Common myeloid progenitor, CD34-positive (primary cell): ENCODE data around the gene HGD.
A peak's percentile ranks its signal among the peaks of the same experiment; 100 is the strongest.
"Not testable (repeated sequence)": the region's sequence is repeated elsewhere in the genome, so short reads cannot be mapped to it uniquely, and the experiment has no call there.

Experiments used
- CTCF ChIA-PET: fragments of 350-600 bp; sonication (Branson Sonifier 250); formaldehyde crosslinking; loops from one replicate; lab custom pipeline; 2021; ENCODE audit warnings: antibody characterized with exemption; lab: Charles Lee
- POLR2A ChIA-PET: fragments of 350-600 bp; sonication (Branson Sonifier 250); formaldehyde crosslinking; loops from one replicate; lab custom pipeline; 2021; ENCODE audit warnings: antibody characterized with exemption; lab: Charles Lee
- DNase-seq, 3 donors: peaks; one replicate each; pipeline versions ENCODE4 v3.0.0 to v3.0.0-alpha.2; 2013
- H3K27ac ChIP-seq, 2 experiments: 1 replicate in 1 of 2; 2 replicates in 1 of 2; pipeline ENCODE4 v1.7.0; 2013; ENCODE audit warnings: inconsistent platforms in 2 of 2, low read length in 2 of 2, mild to moderate bottlenecking in 2 of 2, low read depth in 1 of 2, moderate library complexity in 1 of 2; ENCODE audit not compliant: severe bottlenecking in 2 of 2, insufficient read depth in 1 of 2, poor library complexity in 1 of 2
- H3K27me3 ChIP-seq, 5 experiments: replicated peaks in 2 of 5; 1 replicate in 3 of 5; 2 replicates in 2 of 5; pipeline versions ENCODE4 v1.6.1 to v1.7.0; 2013; ENCODE audit warnings: low read length in 4 of 5, mild to moderate bottlenecking in 2 of 5, moderate library complexity in 2 of 5, inconsistent platforms in 1 of 5; ENCODE audit not compliant: insufficient read depth in 5 of 5, control insufficient read depth in 4 of 5
- H3K36me3 ChIP-seq, 4 experiments: 1 replicate in 2 of 4; 2 replicates in 2 of 4; pipeline versions ENCODE4 v1.6.1 to v1.7.0; 2013; ENCODE audit warnings: low read length in 3 of 4, control low read depth in 1 of 4, mild to moderate bottlenecking in 1 of 4; ENCODE audit not compliant: control insufficient read depth in 4 of 4, insufficient read depth in 4 of 4
- H3K4me1 ChIP-seq, 4 experiments: 1 replicate in 3 of 4; 2 replicates in 1 of 4; pipeline versions ENCODE4 v1.6.1 to v1.7.1; 2013; ENCODE audit warnings: low read length in 3 of 4, mild to moderate bottlenecking in 3 of 4, control low read depth in 1 of 4, inconsistent platforms in 1 of 4, moderate library complexity in 1 of 4; ENCODE audit not compliant: control insufficient read depth in 4 of 4, insufficient read depth in 4 of 4; ENCODE audit errors: control extremely low read depth in 1 of 4
- H3K4me3 ChIP-seq, 7 experiments: 1 replicate in 4 of 7; 2 replicates in 3 of 7; pipeline versions ENCODE4 v1.5.1 to v1.7.0; 2013; ENCODE audit warnings: mild to moderate bottlenecking in 7 of 7, low read length in 6 of 7, moderate library complexity in 6 of 7, inconsistent platforms in 2 of 7, low read depth in 2 of 7, control low read depth in 1 of 7; ENCODE audit not compliant: insufficient read depth in 4 of 7, control insufficient read depth in 1 of 7; ENCODE audit errors: extremely low read depth in 1 of 7
- H3K9me3 ChIP-seq, 5 experiments: 1 replicate in 4 of 5; 2 replicates in 1 of 5; pipeline versions ENCODE4 v1.6.1 to v1.7.1; 2013; ENCODE audit warnings: low read length in 4 of 5, mild to moderate bottlenecking in 2 of 5, inconsistent platforms in 1 of 5, low read depth in 1 of 5, moderate library complexity in 1 of 5; ENCODE audit not compliant: control insufficient read depth in 4 of 5, insufficient read depth in 2 of 5; ENCODE audit errors: control extremely low read depth in 1 of 5
- WGBS: methylation state at CpG from one replicate; pipeline ENCODE4 v1.1.5; 2013; ENCODE audit not compliant: insufficient coverage; 5-methylcytosine and 5-hydroxymethylcytosine counted together

HGD gene

DNA sequence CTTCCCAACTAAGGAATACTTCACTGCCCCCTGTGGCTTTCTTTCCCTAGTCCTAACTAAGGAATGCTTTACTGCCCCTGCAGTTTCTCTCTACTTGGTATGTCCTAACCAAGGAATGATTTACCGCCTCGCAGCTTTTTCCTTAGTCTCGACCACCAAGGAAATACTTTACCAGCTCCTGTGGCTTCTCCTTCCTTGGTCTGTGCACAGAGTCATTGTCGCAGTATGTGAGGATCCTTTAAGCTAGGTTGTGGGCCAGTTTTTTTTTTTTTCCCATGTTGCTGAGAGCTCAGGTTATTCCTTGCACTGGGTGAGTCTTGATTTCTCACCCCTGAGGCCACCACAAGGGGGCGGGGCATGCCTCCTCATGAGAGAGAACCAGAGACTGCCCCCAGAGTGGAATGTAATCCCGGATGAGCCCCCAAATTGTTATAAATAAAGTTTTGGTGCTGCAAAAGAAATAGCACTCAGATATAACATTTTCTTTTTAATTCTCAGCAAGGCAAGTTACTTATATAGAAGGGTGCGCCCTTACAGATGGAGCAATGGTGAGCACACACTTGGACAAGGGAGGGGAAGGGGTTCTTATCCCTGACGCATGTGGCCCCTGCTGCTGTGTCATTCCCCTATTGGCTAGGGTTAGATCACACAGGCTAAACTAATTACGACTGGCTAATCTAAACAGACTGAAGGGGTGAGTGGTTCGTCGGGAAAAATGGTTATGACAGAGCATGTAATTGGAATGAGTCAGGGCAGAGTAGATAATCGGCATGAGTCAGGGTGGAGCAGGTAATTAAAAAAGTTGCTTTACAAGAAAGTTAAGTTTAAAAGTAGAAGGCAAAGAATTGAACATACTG lies 58.9 kb downstream of the HGD start:
- Histone ChIP-seq H3K4me1 (no peaks in the 10 kb centered on the region), H3K36me3 (no peaks in the 10 kb centered on the region), H3K9me3 (peaks cover 0 to 18% (median 9%) of the 10 kb centered on the region in 5 experiments), H3K4me3 (no peak overlapping the region), H3K27me3 (no peaks in the 10 kb centered on the region), H3K27ac (no peak overlapping the region)
- ChIA-PET CTCF (no interaction called here), POLR2A (no interaction called here)
- peak; percentile 14 to 50 (median 42) for DNase-seq
- WGBS = 82% methylated on average over 8 of the region's 12 CpGs

DNA sequence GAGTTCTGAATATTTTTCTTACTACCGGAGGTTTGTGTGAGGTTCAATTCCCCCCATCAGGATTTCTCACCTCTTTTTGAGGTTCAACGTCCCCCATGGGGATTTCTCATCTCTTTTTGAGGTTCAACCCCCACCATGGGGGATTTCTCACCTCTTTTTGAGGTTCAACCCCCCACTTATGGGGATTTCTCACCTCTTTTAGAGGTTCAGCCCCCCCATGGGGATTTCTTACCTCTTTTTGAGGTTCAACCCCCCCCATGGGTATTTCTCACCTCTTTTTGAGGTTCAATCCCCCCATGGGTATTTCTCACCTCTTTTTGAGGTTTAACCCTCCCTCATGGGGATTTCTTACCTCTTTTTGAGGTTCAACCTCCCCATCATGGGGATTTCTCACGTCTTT lies 59.6 kb downstream of the HGD start:
- ChIA-PET POLR2A (no interaction called here), CTCF (no interaction called here)
- WGBS = 93% methylated on average over 2 of the region's 3 CpGs
- no peak overlapping the region for H3K27ac ChIP-seq
- H3K4me1 ChIP-seq = no peaks in the 10 kb centered on the region
- H3K36me3 ChIP-seq = no peaks in the 10 kb centered on the region
- peaks cover 0 to 18% (median 9%) of the 10 kb centered on the region in 5 experiments for H3K9me3 ChIP-seq
- no peak overlapping the region for H3K4me3 ChIP-seq
- no peaks in the 10 kb centered on the region for H3K27me3 ChIP-seq
- no peak for DNase-seq

DNA sequence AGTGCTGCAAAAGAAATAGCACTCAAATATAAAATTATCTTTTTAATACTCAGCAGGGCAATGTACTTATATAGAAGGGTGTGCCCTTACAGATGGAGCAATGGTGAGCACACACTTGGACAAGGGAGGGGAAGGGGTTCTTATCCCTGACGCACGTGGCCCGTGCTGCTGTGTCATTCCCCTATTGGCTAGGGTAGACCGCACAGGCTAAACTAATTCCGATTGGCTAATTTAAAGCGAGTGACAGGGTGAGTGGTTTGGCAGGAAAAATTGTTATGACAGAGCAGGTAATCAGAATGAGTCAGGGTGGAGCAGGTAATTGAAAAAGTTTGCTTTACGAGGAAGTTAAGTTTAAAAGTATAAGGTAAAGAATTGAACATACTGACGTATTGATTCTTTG lies 65.3 kb downstream of the HGD start:
- 97% methylated on average over 6 of the region's 8 CpGs for WGBS
- POLR2A ChIA-PET = not testable (repeated sequence)

DNA sequence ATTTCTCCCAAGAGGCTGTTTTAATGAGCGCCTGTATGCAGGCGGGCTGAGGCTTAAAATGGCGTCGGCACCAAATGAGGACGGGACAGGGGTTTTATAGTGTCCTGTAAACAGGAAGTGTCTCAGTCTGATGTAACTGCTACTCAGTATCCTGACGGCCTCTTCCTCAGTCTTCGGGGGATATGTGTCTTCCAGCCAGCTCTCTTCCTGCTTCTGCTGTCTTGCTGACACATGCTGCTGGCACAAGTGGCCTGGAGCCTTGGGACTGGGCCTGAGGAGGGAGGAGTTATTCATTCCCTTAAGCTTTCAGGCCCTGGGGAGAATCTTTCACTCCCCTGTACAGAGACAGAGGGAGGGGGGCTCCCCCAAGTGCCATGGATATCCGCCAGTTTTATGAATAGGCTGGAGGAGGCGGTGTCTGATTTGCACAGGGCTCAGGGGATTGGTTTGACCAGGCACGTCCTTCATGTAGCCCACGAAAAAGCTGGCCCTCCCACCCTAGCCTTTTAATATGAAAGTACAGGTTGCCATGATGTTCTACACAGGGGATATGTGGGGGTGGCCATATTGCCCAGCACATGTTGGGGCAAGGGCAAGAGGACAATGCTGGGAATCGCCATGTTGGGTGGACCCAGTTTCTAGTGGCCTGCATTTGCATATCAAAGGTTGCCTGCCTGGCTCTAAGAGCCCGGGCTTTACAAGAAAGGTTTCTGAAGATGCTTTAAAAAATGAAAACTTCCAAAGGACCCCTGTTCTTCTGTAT lies 66.0 kb downstream of the HGD start:
- H3K4me1 ChIP-seq = peaks cover 0 to 5% (median 0%) of the 10 kb centered on the region in 4 experiments
- no peaks in the 10 kb centered on the region for H3K9me3 ChIP-seq
- no peak overlapping the region for H3K4me3 ChIP-seq
- H3K27me3 ChIP-seq = no peaks in the 10 kb centered on the region
- CTCF ChIA-PET = no interaction called here
- DNase-seq = peak in 2 of 3 donors; percentile 21 to 27
- POLR2A ChIA-PET = no interaction called here
- H3K27ac ChIP-seq = no peak overlapping the region
- WGBS = 72% methylated on average over 11 of the region's 13 CpGs
- H3K36me3 ChIP-seq = no peaks in the 10 kb centered on the region

More for the DNA sequence above, 65.3 kb downstream of the HGD start:
- DNase-seq, H3K4me1 ChIP-seq, CTCF ChIA-PET, H3K27ac ChIP-seq, H3K36me3 ChIP-seq, H3K4me3 ChIP-seq, H3K27me3 ChIP-seq, H3K9me3 ChIP-seq: not testable (repeated sequence)

DNA sequence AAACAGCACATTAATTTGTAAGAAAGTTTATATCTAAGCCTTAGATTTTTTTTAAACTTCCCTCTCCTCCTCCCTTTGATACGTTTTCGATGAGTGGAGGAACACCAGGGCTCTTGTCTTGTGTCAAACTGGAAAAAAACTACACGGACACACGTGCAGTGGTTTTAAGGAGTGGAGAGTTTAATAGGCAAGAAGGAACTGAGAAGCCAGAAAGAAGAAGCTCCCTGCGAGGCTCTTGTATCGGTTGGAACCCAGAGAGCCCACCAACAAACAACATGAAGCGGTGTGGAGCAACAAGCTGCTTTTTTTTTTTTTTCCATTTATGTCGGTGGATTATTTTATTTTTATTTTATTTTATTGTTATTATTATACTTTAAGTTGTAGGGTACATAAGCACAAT lies 67.3 kb downstream of the HGD start:
- Histone ChIP-seq H3K9me3 (no peaks in the 10 kb centered on the region), H3K4me3 (no peak overlapping the region), H3K27me3 (no peaks in the 10 kb centered on the region), H3K27ac (no peak overlapping the region), H3K36me3 (no peaks in the 10 kb centered on the region), H3K4me1 (peaks cover 0 to 5% (median 0%) of the 10 kb centered on the region in 4 experiments)
- ChIA-PET CTCF (interaction anchor here (1.4 kb wide), 1 partner anchor 10 kb away, joined by 5 read pairs; no protein-coding TSS in a partner anchor), POLR2A (no interaction called here)
- DNase-seq = no peak
- no CpG with 5 or more reads among the region's 8 CpGs for WGBS

DNA sequence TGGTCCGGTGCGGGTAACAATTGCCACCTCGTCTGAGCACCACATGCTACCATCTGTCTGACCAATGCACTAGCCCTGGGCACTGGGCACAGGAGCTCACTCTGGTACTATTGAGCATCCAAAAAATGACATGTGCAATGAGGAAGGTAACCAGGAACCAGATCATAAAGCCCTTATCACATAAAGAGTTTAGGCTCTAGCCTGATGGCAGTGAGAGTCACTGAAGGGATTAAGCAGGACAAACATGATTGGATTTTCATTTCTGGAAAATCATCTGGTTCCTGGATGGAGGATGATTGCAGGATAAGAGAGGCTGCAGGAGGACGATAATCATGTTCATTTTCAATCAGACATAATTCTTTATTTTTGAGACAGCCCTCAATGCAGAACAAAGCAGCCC lies 73.5 kb downstream of the HGD start:
- CTCF ChIA-PET = interaction anchor here (0.7 kb wide), 1 partner anchor 40 kb away, joined by 3 read pairs; no protein-coding TSS in a partner anchor
- POLR2A ChIA-PET = no interaction called here
- no peak overlapping the region for H3K27ac ChIP-seq
- H3K4me1 ChIP-seq = no peaks in the 10 kb centered on the region
- no peaks in the 10 kb centered on the region for H3K27me3 ChIP-seq
- no peak for DNase-seq
- no CpG with 5 or more reads among the region's 4 CpGs for WGBS
- H3K4me3 ChIP-seq = no peak overlapping the region
- peaks cover 0 to under 1% (median 0%) of the 10 kb centered on the region in 4 experiments for H3K36me3 ChIP-seq
- no peaks in the 10 kb centered on the region for H3K9me3 ChIP-seq

DNA sequence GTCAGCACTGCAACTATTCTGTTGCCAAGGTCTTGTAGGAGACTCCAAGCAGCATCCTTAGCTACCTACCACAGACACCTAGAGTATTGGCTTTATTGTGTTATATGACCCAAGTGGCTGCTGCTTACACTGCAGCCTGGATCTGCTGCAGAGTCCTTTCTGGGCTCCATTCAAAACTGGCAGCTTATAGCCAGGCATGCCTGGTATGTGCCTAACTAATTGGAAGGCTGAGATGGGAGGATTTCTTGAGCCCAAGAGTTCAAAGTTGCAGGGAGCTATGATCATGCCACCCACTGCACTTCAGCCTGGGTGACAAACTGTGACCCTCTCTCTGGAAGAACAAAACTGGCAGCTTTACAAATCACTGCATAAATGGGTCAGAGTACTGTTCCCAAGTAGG lies 77.3 kb downstream of the HGD start:
- no peak overlapping the region for H3K27ac ChIP-seq
- H3K36me3 ChIP-seq = peaks cover 10 to 29% (median 19%) of the 10 kb centered on the region in 4 experiments
- no peak overlapping the region for H3K4me3 ChIP-seq
- ChIA-PET POLR2A (no interaction called here), CTCF (interaction anchor here (1.2 to 1.8 kb wide), 3 partner anchors 10 to 191 kb away, joined by 3 to 5 read pairs (median 4); no protein-coding TSS in a partner anchor)
- H3K27me3 ChIP-seq = no peaks in the 10 kb centered on the region
- no peak for DNase-seq
- H3K9me3 ChIP-seq = no peaks in the 10 kb centered on the region
- H3K4me1 ChIP-seq = no peaks in the 10 kb centered on the region
